PC-9 (cell line): ENCODE data around the gene SLC30A2. TPM values are rescaled to one million over a fixed set of nuclear protein-coding genes. Genes with fewer than 3 reads are reported as not detected.

Source experiments
- BruUV-seq: library from RNA; stranded (reverse); fragments of 400-500 nt; replicated peaks from 2 replicates; lab custom pipeline; 2021; lab: Mats Ljungman, UMichigan
- CTCF ChIA-PET: fragments of 300-600 bp; sonication (Branson Sonifier 250); formaldehyde crosslinking; loops from one replicate; lab custom pipeline; 2022; ENCODE audit warnings: antibody characterized with exemption; lab: Charles Lee
- POLR2A ChIA-PET: fragments of 300-600 bp; sonication (Branson Sonifier 250); formaldehyde crosslinking; loops from one replicate; lab custom pipeline; 2022; ENCODE audit warnings: antibody characterized with exemption; ENCODE audit not compliant: unreplicated experiment; lab: Charles Lee
- DNase-seq, 2 experiments: peaks; one replicate each; pipeline versions ENCODE4 v3.0.0 to v3.0.0-alpha.2; 2015 to 2022; ENCODE audit warnings: mixed read lengths in 1 of 2
- H2AFZ ChIP-seq: fragments of 200-600 bp; sonication (generic); 2 replicates; pipeline ENCODE4 v1.8.1; 2017; ENCODE audit warnings: antibody characterized with exemption
- H3F3A ChIP-seq: fragments of 200-600 bp; sonication (generic); 2 replicates; pipeline ENCODE4 v1.8.1; 2017; ENCODE audit warnings: antibody characterized with exemption, mild to moderate bottlenecking, low read depth; ENCODE audit not compliant: insufficient read depth
- H3K27ac ChIP-seq: fragments of 200-600 bp; sonication (generic); 2 replicates; pipeline ENCODE4 v1.6.1; 2016; ENCODE audit warnings: mixed run types
- H3K27me3 ChIP-seq: fragments of 200-600 bp; sonication (generic); 2 replicates; pipeline ENCODE4 v1.6.1; 2016; ENCODE audit warnings: low read depth, mixed run types; ENCODE audit not compliant: insufficient read depth
- H3K36me3 ChIP-seq: fragments of 200-600 bp; sonication (generic); 2 replicates; pipeline ENCODE4 v1.6.1; 2016; ENCODE audit warnings: low read depth, mixed run types
- H3K4me1 ChIP-seq: fragments of 200-600 bp; sonication (generic); replicated peaks from 2 replicates; pipeline ENCODE4 v1.6.1; 2016; ENCODE audit warnings: mixed run types; ENCODE audit not compliant: insufficient read depth
- H3K4me2 ChIP-seq: fragments of 200-600 bp; sonication (generic); 2 replicates; pipeline ENCODE4 v1.6.1; 2017; ENCODE audit warnings: mixed run types
- H3K4me3 ChIP-seq: fragments of 200-600 bp; sonication (generic); 2 replicates; pipeline ENCODE4 v1.6.1; 2016; ENCODE audit warnings: mixed run types
- H3K79me2 ChIP-seq: fragments of 200-600 bp; sonication (generic); 2 replicates; pipeline ENCODE4 v1.6.1; 2017; ENCODE audit warnings: low read depth, mixed run types
- H3K9me2 ChIP-seq: fragments of 200-600 bp; sonication (generic); 2 replicates; pipeline ENCODE4 v1.8.1; 2017; ENCODE audit warnings: mild to moderate bottlenecking; ENCODE audit not compliant: insufficient read depth
- H3K9me3 ChIP-seq: fragments of 200-600 bp; sonication (generic); 2 replicates; pipeline ENCODE4 v1.8.1; 2016; ENCODE audit warnings: low read depth; ENCODE audit not compliant: insufficient read depth
- H4K20me1 ChIP-seq: fragments of 200-600 bp; sonication (generic); 2 replicates; pipeline ENCODE4 v1.8.1; 2017; ENCODE audit not compliant: insufficient read depth
- EZH2 ChIP-seq: fragments of 200-600 bp; sonication (generic); IDR thresholded peaks from 2 replicates; pipeline ENCODE4 v1.8.0; 2017; ENCODE audit warnings: antibody characterized with exemption, low read depth
- intact Hi-C: fragments of 100-400 bp; cut with micrococcal nuclease; formaldehyde crosslinking; loops from one replicate; pipeline ENCODE4 v1.10.0; 2022; ENCODE audit not compliant: unreplicated experiment
- total RNA-seq: library from RNA; stranded (reverse); gene quantifications from 2 replicates; pipeline ENCODE4 v1.2.3, GENCODE V29; 2021
- TF ChIP-seq, protein P1 (sequence below): fragments of 200-600 bp; sonication (generic); conservative IDR thresholded peaks from 2 replicates; pipeline ENCODE4 v1.6.1; 2017; ENCODE audit warnings: mixed run types, antibody characterized with exemption, mild to moderate bottlenecking, moderate library complexity

The SLC30A2 gene
- total RNA-seq, 1 experiment from 2014 or later: not detected

DNA sequence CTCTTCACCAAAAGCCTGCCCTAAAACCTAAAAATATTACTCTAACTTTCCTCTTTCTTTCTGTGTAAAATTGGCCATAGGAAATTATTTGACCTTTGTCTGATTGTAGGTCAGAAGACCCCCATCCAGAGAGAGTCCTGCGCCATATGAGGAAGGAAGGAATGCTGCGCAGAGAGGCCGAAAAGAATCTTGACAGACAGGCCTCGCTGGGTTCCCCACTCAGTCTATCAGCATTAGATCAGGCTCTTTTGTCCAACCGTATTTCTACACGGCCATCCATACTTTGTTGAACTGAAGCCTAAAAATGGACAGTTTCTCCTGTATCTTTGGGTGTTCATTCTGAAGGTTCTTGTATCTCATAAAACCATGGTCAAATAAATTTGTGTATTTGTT lies 4.3 kb upstream of the SLC30A2 start:
- no peaks in the 10 kb centered on the region for H3K9me2 ChIP-seq
- no peak overlapping the region for H3K27ac ChIP-seq
- TF ChIP-seq, protein P1, sequence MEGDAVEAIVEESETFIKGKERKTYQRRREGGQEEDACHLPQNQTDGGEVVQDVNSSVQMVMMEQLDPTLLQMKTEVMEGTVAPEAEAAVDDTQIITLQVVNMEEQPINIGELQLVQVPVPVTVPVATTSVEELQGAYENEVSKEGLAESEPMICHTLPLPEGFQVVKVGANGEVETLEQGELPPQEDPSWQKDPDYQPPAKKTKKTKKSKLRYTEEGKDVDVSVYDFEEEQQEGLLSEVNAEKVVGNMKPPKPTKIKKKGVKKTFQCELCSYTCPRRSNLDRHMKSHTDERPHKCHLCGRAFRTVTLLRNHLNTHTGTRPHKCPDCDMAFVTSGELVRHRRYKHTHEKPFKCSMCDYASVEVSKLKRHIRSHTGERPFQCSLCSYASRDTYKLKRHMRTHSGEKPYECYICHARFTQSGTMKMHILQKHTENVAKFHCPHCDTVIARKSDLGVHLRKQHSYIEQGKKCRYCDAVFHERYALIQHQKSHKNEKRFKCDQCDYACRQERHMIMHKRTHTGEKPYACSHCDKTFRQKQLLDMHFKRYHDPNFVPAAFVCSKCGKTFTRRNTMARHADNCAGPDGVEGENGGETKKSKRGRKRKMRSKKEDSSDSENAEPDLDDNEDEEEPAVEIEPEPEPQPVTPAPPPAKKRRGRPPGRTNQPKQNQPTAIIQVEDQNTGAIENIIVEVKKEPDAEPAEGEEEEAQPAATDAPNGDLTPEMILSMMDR: no peak
- TF ChIP-seq EZH2: no peak
- ChIA-PET CTCF (no interaction called here), POLR2A (interaction anchor here (0.6 kb wide), 1 partner anchor 15 kb away, joined by 4 read pairs; no protein-coding TSS in a partner anchor)
- 0 out of 2 replicates have a peak, but pooled peaks cover 3% of the 10 kb centered on the region for H3K27me3 ChIP-seq
- no peaks in the 10 kb centered on the region for H3K36me3 ChIP-seq
- no peak for DNase-seq
- no peaks in the 10 kb centered on the region for H3F3A ChIP-seq
- no peaks in the 10 kb centered on the region for H4K20me1 ChIP-seq
- no peaks in the 10 kb centered on the region for H3K79me2 ChIP-seq
- H3K4me2 ChIP-seq: no peak overlapping the region
- intact Hi-C loops: no loop called here
- BruUV-seq: no TSS peak
- H3K9me3 ChIP-seq: no peaks in the 10 kb centered on the region
- H2AFZ ChIP-seq: no peak overlapping the region
- H3K4me1 ChIP-seq: peaks cover 10% of the 10 kb centered on the region; the same call in 1 of the 2 replicates
- H3K4me3 ChIP-seq: no peak overlapping the region

DNA sequence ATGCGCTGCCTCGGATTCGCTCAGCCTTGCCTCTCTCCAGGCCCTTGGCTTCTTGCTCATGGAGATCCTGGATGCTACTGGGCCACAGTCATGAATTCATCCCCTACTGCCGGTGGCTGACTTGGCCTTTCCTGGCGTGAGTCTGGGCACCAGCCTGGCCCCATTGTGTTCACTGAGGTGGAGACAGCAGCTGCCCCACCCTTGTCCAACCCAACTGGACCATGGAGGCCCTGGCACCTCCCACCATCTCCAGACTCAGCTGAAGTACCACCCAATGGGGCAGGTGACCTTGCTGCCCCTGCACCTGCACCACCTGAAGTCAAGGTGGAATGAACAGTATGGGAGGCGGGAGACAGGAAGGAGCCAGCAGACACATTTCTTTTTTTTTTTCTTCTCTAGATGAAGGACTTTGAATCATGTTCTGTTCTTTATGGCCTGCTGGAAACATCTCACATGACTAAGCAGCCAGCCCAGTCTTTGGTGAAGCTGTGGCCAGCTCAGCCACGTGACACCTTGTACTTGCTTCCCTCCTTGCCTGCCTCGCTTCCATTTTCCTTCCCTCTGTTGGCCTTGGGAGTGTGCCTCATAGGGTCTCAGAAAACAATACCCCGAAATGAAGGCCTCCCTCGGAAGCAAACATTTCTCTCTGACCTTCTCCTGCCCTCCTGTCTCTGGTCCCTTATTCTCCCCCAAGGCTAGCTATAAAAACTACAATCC lies 3.8 kb upstream of the SLC30A2 start:
- H3K4me2 ChIP-seq: no peak overlapping the region
- no peaks in the 10 kb centered on the region for H3K9me3 ChIP-seq
- H3K36me3 ChIP-seq: no peaks in the 10 kb centered on the region
- H3K79me2 ChIP-seq: no peaks in the 10 kb centered on the region
- H3K4me1 ChIP-seq: peaks cover 10% of the 10 kb centered on the region; the same call in 1 of the 2 replicates
- ChIA-PET POLR2A (interaction anchor here (0.6 kb wide), 1 partner anchor 15 kb away, joined by 4 read pairs; no protein-coding TSS in a partner anchor), CTCF (no interaction called here)
- no peaks in the 10 kb centered on the region for H3K9me2 ChIP-seq
- no peaks in the 10 kb centered on the region for H4K20me1 ChIP-seq
- no peaks in the 10 kb centered on the region for H3F3A ChIP-seq
- BruUV-seq: no TSS peak
- intact Hi-C loops: loop anchor here (5.0 kb wide), 1 partner anchor 403 kb away; no protein-coding TSS in a partner anchor
- TF ChIP-seq, protein P1: no peak
- TF ChIP-seq EZH2: no peak
- H2AFZ ChIP-seq: no peak overlapping the region
- no peak overlapping the region for H3K27ac ChIP-seq
- H3K4me3 ChIP-seq: no peak overlapping the region
- peaks cover 8% of the 10 kb centered on the region; the same call in 1 of the 2 replicates for H3K27me3 ChIP-seq
- DNase-seq: no peak

DNA sequence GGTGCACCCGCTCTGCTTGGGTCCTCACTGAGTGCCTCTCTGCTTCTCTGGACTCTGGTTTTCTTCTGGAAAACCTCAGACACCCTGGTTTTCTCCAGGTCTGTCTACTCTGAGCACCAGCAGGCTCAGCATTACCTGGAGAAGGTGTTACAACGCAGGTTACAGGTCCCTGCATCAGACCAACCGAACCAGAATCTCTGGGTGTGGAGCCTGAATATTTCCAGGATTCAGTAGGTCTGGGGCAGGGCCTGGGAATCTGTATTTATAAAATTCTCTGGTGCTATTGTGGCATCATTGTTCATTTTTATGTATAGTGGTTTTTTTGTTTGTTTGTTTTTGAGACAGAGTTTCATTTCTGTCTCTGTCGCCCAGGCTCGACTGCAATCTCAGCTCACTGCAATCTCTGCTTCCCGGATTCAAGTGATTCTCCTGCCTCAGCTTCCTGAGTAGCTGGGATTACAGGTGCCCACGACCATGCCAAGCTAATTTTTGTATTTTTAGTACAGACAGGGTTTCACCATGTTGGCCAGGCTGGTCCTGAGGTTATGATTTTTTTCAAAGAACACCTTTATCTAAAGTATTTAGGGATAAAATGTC lies 1.5 kb upstream of the SLC30A2 start:
- CTCF ChIA-PET: no interaction called here
- no TSS peak for BruUV-seq

More for the DNA sequence above, 1.5 kb upstream of the SLC30A2 start:
- Histone ChIP-seq H3K27ac (no peak overlapping the region), H2AFZ (no peak overlapping the region), H3K79me2 (no peaks in the 10 kb centered on the region), H3F3A (no peaks in the 10 kb centered on the region), H3K4me2 (no peak overlapping the region), H3K36me3 (no peaks in the 10 kb centered on the region), H4K20me1 (no peaks in the 10 kb centered on the region), H3K9me2 (no peaks in the 10 kb centered on the region), H3K4me3 (no peak overlapping the region), H3K9me3 (no peaks in the 10 kb centered on the region), H3K27me3 (peaks cover 8% of the 10 kb centered on the region; the same call in 1 of the 2 replicates), H3K4me1 (peaks cover 10% of the 10 kb centered on the region; the same call in 1 of the 2 replicates)
- TF ChIP-seq EZH2: no peak
- TF ChIP-seq, protein P1: no peak
- intact Hi-C loops: loop anchor here (5.0 kb wide), 1 partner anchor 405 kb away; no protein-coding TSS in a partner anchor
- no peak for DNase-seq
- POLR2A ChIA-PET: interaction anchor here (0.6 kb wide), 1 partner anchor 364 kb away, joined by 5 read pairs; no protein-coding TSS in a partner anchor
